Stimulated activated CD4-positive, alpha-beta T cell treated with anti-CD3 and anti-CD28 coated beads, TNF-alpha, amount 100 ng/mL, for 24 hours (primary cell): ENCODE measurements around the gene LNP1.
A peak's percentile ranks its signal among the peaks of the same experiment; 100 is the strongest.
"Not testable (repeated sequence)": the region's sequence is repeated elsewhere in the genome, so short reads cannot be mapped to it uniquely, and the experiment has no call there.

Experiments used
- DNase-seq, 3 experiments: peaks; one replicate each; pipeline ENCODE4 v3.0.0-alpha.2; 2020; ENCODE audit warnings: low read depth in 3 of 3

The LNP1 gene, protein sequence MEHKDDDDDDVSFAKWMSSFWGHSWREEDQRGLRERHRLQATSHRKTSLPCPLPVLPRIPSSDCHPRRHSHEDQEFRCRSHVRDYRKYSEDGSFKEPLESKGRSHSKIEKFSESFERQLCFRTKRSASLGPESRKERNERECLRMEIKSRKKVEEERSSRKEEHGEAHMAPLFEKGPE

DNA sequence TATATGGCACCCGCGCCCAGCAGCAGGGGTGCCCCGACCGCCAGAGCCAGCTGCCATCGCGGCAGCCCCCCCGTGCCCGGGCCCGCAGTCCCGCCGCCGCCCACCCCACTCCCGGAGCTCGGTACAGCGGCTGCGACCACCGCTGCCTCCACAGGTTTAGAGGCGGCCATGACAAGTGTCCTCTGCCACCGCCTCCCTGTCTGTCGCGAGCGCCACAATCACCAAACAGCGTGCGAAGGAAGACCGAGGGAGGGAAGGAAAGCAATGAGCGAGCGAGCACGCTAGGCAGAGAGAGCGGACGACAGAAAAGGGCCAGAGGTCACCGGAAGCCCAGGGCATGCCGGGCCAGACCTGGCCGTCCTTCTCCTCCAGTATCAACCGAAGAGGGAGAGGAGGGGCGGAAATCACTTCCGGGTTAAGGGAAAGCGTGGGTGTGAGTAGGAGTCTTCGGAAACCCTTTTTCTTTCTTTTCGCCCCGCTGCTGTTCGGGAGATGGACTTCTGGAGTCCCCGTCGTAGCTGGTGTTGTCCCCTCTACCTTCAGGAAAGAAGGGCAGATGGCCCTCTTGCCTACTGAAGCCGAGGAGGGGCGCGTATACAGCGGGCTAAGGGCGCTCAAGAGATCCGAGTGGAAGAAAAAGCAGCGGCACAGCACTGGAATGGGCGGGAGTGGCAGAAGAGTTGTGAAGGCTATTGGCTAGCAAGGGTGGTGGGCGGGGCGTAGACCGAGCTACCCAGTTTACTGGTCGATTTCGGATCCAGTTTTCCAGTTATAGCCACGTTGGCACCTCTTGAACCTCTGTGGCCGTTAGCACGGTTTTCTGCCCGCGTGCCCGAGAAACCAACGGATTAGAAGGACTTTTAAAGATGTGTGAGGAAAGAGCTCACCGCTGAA, at the start of gene LNP1, which contains the start of gene TOMM70:
LNP1 (plus strand) TSS at position 760 of the 894 bp plus-strand sequence. CDS start 28,191 bp downstream, outside the sequence.
TOMM70 (minus strand) TSS at position 310 of the 894 bp plus-strand sequence; CDS start at position 170, 140 bp downstream.
- DNase-seq, result peak; percentile 88 to 98 (median 90)

DNA sequence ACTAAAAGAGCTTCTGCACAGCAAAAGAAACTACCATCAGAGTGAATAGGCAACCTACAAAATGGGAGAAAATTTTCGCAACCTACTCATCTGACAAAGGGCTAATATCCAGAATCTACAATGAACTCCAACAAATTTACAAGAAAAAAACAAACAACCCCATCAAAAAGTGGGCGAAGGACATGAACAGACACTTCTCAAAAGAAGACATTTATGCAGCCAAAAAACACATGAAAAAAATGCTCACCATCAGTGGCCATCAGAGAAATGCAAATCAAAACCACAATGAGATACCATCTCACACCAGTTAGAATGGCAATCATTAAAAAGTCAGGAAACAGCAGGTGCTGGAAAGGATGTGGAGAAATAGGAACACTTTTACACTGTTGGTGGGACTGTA, 49.6 kb upstream of the LNP1 start:
- DNase-seq, result not testable (repeated sequence)

DNA sequence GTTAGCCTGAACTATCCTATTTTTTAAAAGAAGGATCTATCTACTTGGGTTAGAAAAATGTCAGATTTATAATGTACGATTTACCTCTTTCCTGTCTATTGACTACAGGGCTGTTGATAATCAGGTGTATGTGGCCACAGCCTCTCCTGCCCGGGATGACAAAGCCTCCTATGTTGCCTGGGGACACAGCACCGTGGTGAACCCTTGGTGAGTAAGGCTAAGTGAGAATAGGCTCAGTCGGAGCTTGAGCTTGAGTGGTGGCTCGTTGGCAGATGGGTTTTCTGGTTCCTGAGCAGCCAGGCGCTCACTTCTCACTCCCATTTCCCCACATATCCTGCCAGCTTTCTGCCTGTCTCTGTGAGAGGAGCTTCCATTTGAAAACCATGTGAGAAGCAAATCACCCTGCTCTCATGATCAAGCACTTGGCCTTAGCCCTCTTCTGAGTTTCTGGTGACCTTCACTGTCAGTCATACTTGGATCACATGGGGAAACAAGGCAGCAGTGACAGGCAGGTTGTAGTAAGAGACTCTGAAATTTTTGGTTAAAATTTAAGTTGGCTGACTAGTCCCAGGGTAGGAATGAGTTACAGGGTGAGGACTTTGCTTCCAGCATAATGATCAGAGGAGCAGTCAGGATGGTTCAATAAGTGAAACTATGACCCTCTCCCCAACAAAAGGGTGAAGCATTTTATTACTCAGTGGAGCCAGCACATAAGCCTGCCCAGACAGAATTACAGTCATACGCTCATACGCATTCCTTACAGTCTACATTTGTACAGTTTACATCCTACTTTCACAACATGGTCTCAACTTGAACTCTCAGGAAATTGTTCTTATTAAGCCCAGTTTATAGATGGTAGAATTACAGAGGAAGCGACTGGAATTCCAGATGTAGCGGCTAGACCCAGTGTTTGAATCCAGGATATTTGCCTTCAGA, 48.8 kb upstream of the LNP1 start:
- DNase-seq, result no peak

DNA sequence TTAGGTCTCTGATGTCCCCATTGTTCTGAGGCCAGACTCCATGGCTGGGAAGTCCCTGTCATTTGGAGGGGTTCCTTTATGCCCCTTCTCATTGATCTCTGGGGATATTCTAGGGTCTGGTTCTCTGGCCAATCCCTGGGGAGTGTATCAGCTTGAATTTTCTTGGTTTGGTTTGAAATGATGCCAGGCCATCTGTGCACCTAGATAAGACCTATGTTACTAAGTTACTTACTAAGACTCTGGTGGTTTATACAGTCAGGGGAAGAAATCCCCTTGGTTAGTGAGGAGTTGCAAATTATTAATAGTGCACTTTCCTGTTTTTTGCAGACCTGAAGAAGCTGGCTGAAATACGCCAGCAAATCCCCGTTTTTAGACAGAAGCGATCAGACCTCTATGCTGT, 46.5 kb upstream of the LNP1 start:
- no peak for DNase-seq

DNA sequence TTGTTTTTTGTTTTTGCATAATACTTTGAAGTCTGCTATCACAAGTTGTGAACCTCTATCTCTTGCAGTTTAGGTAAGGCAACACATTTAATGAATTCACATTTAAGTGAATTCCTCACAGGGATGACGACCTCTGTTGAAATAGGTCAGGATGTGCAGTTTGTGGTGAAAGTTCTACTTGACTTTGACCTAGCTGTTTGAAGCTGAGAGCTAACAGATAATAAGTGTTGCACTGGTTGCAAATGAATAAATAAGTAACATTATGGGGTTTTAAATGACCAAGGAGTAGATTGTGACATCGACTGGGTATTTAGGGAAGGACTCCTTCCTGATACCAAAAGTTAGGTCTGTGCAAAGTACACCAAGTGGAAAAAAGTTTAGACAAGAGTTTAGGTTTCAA, 42.9 kb upstream of the LNP1 start:
- DNase-seq, result no peak

DNA sequence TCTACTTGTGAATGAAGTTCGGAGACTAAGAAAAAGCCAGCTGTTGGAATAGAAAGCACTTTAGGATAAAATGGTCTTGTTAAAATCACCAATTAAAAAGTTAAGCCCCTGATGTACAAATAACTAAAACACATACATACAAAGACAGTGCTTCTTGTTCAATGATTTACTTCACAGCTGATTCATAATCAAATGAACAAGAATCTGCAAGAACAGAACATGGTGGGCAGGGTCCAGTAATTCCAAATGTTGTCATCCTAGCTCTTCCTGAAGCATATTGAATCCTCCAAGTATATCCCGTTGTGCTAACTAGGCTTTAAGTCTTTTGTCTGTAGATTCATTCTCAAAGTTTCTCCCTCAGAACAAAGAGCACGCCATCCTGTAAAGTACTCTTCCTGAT, 42.3 kb upstream of the LNP1 start:
- DNase-seq, result no peak

DNA sequence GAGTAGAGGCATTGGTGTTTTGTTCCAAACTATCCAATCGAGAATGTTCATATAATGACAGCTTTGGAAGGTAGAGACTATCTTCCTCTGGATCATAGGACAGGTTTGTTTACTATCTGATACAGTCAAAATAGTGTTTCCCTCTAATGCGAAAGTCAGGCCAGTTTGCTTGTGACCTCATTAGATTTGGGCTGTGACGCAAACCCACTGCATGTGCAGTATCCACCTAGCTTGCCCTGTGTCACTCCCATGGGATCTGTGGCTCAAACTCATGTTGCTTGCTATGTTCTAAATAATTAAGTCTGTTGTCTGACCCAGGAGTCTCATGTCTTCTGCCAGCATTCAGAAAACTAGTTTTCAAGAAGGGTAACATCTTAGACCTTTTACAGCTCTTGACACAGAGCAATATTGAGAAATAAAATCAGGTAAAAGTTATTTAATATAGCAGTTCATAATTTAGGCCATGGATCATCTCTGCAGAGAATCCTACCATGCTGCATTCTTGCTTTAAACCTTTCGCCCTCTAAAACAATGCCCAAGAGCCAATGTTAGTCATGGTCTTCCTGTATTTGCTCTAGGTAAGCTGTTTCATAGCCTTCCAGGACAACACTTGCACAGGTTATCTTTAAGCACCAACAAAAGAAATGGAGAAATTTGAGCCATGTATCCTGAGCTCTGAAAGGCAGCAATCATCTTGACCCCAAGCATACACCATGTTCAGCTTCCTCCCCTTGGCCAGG, 40.4 kb upstream of the LNP1 start:
- no peak for DNase-seq

DNA sequence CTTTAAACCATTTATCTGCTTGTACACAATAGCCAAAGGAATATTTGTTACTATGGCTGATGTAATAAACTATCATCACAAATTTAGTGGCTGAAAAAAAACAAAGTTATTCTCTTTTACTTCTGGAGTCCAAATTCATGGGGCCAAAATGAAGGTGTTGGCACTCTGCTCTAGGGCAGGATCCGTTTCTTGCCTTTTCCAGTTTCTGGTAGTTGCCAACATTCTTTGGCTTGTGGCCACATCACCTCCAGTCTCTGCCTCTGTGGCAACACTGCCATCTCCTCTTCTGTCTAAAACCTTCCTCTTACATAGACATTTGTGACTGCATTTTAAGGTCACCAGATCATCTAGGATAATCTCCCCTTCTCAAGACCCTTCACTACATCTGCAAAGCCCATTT, 39.4 kb upstream of the LNP1 start:
- DNase-seq, result no peak

DNA sequence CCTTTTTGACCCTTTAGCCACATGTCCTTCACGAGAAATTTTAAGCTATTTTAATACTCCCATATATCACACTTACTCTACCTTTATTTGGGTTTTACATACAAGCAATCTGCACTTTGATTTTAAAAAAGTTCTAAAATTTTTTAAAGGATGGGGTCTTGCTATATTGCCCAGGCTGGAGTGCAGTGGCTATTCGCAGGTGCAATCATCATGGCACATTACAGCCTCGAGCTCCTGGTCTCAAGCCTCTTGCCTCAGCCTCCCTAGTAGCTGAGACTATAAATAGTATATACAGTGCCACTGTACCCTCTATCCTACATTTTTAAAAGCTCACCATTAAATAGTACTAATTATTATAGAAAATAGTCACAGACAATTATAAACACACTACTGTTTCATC, 36.9 kb upstream of the LNP1 start:
- DNase-seq, result no peak

DNA sequence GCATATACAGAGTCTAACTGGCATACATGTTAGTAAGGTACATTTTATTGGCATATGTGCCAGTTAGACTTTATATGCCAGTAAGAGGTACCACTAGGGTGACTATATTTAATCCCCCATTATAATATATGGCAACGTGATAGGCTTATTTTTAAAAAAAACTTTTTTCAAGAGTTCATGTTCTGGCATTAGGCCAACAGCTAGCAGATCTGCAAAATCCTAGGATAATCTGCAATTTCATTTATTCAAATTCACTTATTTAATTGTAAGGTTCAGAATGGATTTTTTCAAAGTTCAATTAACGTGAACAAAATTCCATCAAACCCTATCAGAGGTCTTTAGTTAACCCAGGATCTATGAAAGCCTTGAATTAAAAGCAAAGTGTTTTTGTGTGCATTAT, 34.9 kb upstream of the LNP1 start:
- no peak for DNase-seq

DNA sequence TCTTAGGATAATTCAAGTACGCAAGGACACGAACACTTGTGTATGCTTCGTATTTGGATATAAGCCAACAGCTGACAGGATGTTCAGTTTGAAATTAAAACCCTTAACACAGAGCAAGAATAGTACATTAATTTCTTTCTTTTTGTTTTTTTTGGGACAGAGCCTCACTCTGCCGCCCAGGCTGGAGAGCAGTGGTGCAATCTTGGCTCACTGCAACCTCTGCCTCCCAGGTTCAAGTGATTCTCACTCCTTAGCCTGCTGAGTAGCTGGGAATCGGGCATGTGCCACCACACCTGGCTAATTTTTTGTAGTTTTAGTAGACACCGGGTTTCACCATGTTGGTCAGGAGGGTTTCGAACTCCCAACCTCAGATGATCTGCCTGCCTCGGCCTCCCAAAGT, 32.9 kb upstream of the LNP1 start:
- no peak for DNase-seq

DNA sequence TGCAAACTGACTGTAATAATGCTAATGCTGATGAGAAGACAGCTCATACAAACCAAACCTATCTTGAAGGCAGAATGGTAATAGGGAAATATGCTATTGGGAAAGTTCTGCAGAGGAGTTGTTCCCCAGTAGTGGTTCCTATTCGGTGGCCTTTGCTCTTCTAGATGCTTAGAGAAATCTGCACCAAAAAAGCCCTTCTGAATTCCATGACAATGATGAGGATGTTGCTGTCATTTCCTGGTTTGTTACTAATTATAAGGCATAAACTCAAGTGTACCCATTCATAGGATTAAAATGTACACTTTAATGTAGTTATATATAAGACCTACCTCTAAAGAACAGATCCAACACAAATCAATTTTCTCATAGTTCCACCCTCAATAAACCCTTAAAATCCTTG, 30.6 kb upstream of the LNP1 start:
- no peak for DNase-seq

DNA sequence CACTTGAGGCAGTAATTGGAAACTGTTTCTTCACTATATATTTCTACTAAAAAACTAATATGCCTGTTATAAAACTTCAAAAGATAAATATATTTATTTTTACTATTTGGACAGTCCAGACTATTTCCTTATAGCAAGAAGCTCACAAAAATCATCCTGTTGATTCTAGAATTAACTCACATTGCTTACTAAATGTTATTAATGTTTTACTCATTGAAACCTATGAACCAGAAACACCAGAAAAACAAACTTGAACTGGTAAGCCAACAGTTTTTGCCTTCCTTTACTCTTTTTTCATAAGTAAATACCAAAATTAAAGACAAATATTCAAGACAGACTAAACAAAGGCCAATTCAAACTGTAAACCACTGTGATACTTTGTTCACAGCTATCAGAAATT, 26.8 kb upstream of the LNP1 start:
- DNase-seq, result no peak

DNA sequence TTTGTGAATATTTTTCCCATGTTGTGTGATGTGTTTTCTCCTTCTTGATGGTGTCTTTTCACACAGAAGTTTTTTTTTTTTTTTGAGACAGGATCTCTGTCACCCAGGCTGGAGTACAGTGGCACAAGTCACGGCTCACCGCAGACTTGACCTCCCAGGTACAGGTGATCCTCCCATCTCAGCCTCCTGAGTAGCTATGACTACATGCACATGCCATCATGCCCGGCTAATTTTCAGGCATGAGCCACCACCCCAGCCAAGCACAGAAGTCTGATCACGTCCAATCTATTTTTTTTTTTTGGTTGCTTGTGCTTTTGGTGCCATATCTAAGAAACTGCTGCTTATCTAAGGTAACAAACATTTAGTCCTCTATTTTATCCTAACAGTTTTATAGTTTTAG, 25.0 kb upstream of the LNP1 start:
- DNase-seq, result no peak

DNA sequence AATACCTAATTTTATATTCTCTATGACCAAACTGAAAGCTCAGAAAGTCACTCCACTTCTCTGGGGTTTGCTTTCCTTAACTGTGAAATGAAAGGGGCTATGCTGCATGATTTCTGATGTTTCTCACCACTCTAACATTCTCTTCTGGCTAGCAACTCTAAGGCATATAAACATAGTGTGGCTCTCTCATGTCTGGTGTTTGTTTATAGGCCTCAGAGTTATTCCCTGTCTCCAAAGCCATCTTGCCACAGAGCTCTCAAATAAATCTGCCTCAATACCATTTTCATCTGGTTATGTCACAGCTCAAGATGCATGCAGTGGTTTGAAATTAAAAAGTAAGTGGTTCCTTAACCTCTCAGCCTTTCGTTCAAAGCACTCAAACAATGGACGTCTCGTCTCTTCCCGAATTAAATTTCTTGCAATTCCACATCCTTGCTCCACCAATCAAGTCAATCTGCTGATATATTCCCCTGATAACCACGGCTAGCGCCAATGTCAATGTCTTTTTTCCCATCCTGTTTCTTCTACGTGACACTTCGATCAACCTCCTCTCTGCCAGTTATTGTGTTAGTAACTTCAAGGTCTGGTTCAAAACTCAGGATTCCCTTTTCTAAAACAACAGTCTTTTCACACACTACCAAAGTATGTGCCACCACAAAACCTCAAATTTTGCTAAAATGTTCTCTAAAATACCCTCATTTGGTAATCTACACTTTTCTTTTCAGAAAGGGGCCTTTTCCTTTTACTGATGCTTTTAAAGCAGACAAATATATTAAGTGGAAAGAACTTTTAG, 16.4 kb upstream of the LNP1 start:
- no peak for DNase-seq

DNA sequence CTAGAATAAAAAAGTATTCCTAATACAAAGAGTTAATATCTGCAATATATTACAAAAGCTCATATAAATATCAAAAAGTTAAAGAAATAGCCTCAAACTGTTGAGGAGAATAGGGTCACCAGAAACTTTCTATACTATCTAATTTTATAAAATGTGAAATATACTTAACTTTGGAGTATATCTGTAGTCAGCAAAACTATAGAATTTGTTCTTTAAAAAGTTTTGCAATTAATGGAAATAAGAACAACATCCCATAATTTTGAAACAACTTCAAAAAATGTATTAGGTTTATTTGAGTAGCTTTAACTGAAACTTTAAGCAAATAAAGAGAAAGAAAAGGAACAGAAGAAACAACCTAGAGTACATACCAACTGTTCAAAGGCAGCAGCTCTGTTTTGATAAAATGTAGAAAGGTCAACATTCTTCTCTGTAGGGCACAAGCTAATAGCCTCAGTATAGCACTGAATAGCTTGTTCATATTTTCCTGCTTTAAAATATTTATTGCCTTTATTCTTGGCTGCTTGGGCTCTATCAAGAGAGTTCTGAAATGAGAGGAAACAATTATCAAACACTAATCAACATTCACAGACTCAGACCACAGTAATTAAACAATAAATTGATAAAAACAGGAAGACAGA, 14.8 kb upstream of the LNP1 start:
- no peak for DNase-seq

DNA sequence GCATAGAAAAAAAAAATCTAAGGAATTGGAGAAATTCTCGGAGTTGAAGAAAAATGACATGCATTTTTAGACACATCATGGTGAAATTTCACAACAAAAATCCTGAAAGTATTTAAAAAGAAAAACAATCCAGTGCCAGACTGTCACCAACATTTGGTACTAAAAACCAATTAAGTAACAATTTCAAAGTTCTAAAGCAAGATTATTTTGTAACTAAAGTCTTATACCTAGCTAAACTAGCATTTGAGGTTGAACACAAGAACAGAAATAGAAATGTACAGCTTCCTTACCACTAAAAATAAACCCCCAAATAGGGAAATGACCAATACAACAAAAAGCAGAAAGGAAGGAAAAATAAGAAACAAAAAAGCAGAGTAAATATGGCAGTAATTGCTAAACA, 12.3 kb upstream of the LNP1 start:
- DNase-seq, result no peak

DNA sequence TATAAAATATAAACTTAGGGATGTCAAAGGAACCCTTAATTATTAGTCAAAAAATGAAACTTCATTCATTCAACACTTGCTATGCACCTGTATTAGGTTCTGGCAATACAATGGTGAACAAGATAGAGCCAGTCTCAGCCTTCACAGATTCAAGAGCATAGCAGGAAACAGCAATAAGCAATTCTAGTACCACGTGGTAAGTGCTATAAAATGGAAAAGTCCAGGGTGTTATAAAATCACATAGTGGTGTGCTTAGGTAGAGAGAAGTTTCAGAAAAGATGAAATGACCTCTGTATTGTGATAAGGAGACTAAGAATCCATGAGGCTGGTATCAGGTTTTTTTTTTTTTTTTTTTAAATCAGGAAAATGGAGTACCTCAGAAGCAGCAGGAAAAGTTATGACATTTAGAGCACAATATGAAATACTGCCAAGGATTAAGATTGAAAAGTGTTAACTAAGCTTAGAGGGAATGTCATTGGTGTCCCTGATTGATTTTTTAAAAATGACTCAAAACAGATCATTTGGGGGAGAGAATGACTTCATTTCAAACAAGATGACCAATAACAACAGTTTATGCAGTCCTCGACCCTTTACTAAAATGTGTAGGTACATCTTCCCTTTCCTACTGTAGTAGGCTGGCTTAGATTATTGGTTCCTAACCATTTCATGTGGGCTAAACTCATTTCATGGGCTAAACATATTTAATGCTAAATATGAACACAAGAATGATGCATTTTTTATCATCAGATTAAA, 5.5 kb upstream of the LNP1 start:
- no peak for DNase-seq

DNA sequence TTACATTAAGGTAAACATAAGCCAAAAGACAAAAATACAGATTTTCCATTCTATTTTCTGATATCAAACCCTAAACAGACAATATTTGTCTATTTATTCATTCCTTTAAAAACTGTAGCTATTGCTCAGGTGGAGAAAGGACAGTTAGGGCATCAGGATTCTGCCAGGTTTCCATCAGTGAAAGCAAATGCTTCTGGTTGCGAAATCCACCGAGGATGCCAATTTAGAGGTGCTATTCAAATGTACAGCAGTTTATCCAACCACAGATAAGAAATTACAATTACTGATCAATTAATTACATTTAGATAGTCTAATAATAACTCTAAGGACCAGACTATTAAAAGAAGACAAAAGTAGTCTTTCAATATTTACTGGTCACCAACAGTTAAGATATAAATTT, 4.4 kb upstream of the LNP1 start:
- DNase-seq, result no peak
